Aorta (tissue), 5 donors: ENCODE data around the gene SEMA5B. TPM values are rescaled to one million over a fixed set of nuclear protein-coding genes. Genes with fewer than 3 reads are reported as not detected.

ENCODE experiments used
- ATAC-seq: fragments of 200-7000 bp; cut with Tn5 transposase; one replicate; pipeline ENCODE4 v1.9.1; 2022; ENCODE audit warnings: moderate library complexity; ENCODE audit not compliant: low FRiP score
- DNase-seq, 2 donors: peaks; one replicate each; pipeline ENCODE4 v3.0.0-alpha.2; 2020
- H3K27ac ChIP-seq, 2 donors: one replicate each; pipeline ENCODE4 v1.5.1; 2013; ENCODE audit warnings: low read length in 2 of 2, mild to moderate bottlenecking in 2 of 2, moderate library complexity in 2 of 2, control low read depth in 1 of 2, inconsistent platforms in 1 of 2, low read depth in 1 of 2
- H3K27me3 ChIP-seq, 2 donors: one replicate each; pipeline ENCODE4 v1.6.1; 2013; ENCODE audit warnings: control low read depth in 1 of 2, low read length in 1 of 2, mild to moderate bottlenecking in 1 of 2, moderate library complexity in 1 of 2; ENCODE audit not compliant: insufficient read depth in 2 of 2, control insufficient read depth in 1 of 2
- H3K36me3 ChIP-seq, 2 donors: one replicate each; pipeline ENCODE4 v1.6.1; 2013; ENCODE audit warnings: control low read depth in 1 of 2, low read length in 1 of 2, mild to moderate bottlenecking in 1 of 2; ENCODE audit not compliant: insufficient read depth in 2 of 2, control insufficient read depth in 1 of 2
- H3K4me1 ChIP-seq, 2 donors: one replicate each; pipeline ENCODE4 v1.6.1; 2013; ENCODE audit warnings: low read length in 2 of 2, control low read depth in 1 of 2, mild to moderate bottlenecking in 1 of 2, moderate library complexity in 1 of 2; ENCODE audit not compliant: insufficient read depth in 2 of 2, control insufficient read depth in 1 of 2
- H3K4me3 ChIP-seq, 2 donors: one replicate each; pipeline ENCODE4 v1.5.1; 2013; ENCODE audit warnings: low read length in 2 of 2, control low read depth in 1 of 2, mild to moderate bottlenecking in 1 of 2
- H3K9me3 ChIP-seq: one replicate; pipeline ENCODE4 v1.6.1; 2013; ENCODE audit warnings: mild to moderate bottlenecking, low read length; ENCODE audit not compliant: control insufficient read depth
- WGBS, 2 donors: extraction: QIAGEN DNeasy Blood & Tissue Kit; methylation state at CpG; one replicate each; pipeline ENCODE4 v1.1.7; 2013; 5-methylcytosine and 5-hydroxymethylcytosine counted together
- intact Hi-C, 2 donors: fragments of 100-400 bp; cut with DNase I; formaldehyde crosslinking; loops; one replicate each; pipeline versions ENCODE4 v1.14.2 to v1.15.0; 2022
- polyA plus RNA-seq, 2 donors: library from polyadenylated mRNA; stranded (reverse); fragments of 200-250 nt; gene quantifications; one replicate each; pipeline ENCODE4 v1.2.3, GENCODE V29; 2013
- total RNA-seq, 2 donors: library from RNA; stranded (reverse); fragmentation: NEBNext Ultra II Directional; extraction: Animal tissue kit (Norgen Biotek cat#: 25700); gene quantifications; one replicate each; pipeline ENCODE4 v1.2.1, GENCODE V29; 2021
- donor health status: healthy with polysubstance abuse.
- donor health status: Bipolar disorder and iron deficiency.
- donor health status: DM: no; HTN: no; CAD: no.
- donor health status: DM: no; HTN: no; CAD: no.
- donor health status: DM: yes; HTN: yes; CAD: no.

The SEMA5B gene
- total and polyA plus RNA-seq, 4 donors, result under 0.01 to 4.9 (median 0.92) TPM

- DNase-seq (no peak), ATAC-seq (no peak)
- H3K4me3 ChIP-seq, result no peak overlapping the region
- WGBS, 2 donors, result 71 to 76% methylated on average over 8 of the region's 8 CpGs
- no peak overlapping the region for H3K27ac ChIP-seq
- no peaks in the 10 kb centered on the region for H3K9me3 ChIP-seq
- H3K36me3 ChIP-seq, result no peaks in the 10 kb centered on the region
- H3K27me3 ChIP-seq, result no peaks in the 10 kb centered on the region
- peaks cover 0 to 9% of the 10 kb centered on the region in 2 donors for H3K4me1 ChIP-seq
- intact Hi-C loops, result no loop called here
These were observed 48.4 kb downstream of the SEMA5B start for GRCh38 chr3:122979211-122979610.

GRCh38 chr3:122978569-122978968, 49.0 kb downstream of the SEMA5B start:
- H3K27ac ChIP-seq, result peak overlapping the region in 1 of 2 donors; percentile 36
- 64 to 78% methylated on average over 6 of the region's 6 CpGs for WGBS, 2 donors
- no peaks in the 10 kb centered on the region for H3K27me3 ChIP-seq
- DNase-seq, result no peak
- no peaks in the 10 kb centered on the region for H3K9me3 ChIP-seq
- peaks cover 0 to 9% of the 10 kb centered on the region in 2 donors for H3K4me1 ChIP-seq
- intact Hi-C loops, result no loop called here
- H3K36me3 ChIP-seq, result no peaks in the 10 kb centered on the region
- no peak for ATAC-seq
- H3K4me3 ChIP-seq, result no peak overlapping the region

DNA sequence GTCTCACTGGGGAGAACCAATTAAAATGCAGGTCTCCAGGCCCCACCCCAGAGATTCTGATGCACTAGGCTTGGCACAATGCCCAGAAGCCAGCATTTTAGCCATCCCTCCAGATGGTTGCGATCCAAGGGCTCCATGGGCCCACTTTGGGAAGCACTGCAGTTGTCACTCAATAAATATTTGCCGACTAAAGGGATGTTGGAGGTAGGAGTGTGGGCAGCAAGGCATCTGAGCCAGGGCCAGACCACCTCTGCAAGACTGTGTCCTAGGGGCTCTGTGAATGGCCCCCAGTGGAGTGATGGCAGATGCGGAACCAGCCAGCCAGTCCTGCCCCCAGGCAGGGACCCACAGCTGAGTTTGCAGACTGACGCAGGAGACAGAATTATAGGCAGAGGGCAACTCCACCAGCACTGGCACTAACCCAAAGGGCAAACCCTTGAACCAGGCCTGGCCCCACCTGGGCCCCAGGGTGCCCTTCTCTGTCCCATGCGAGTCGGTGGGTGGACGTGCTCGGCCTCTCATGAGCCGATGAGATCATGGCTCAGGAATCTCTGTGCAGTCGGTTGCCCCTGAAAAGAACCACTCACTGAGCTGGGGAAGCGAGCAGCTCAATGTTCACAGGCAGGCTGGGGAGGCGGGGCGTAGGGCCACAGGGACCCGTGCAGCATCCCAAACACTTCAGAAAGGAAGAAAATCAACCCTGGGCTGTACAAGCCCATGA, 49.7 kb downstream of the SEMA5B start:
- peak; percentile 87 to 89 for DNase-seq
- 9 to 14% methylated on average over 14 of the region's 14 CpGs for WGBS, 2 donors
- Histone ChIP-seq H3K4me3 (no peak overlapping the region), H3K4me1 (peaks cover 0 to 9% of the 10 kb centered on the region in 2 donors), H3K9me3 (no peaks in the 10 kb centered on the region), H3K27me3 (no peaks in the 10 kb centered on the region), H3K27ac (peak overlapping the region in 1 of 2 donors; percentile 12), H3K36me3 (no peaks in the 10 kb centered on the region)
- ATAC-seq, result peak; percentile 54
- intact Hi-C loops, result no loop called here

DNA sequence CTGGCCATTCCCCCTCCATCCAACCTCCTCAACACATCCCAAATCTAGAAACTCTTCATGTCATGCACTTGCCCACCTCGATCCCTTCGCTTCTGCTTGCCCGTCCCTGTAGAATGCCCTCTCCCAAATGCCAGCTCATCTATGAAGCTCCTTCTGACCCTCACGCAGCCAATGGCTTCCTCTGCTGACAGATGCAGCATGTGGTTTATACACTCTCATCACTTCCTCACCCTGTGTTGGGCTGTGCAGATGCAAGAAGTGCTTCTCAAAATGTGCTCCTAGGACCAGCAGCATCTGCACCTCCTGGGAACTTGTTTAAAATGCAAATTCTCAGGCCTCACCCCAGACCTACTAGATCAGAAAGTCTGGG, 51.7 kb downstream of the SEMA5B start:
- no peak for DNase-seq
- Histone ChIP-seq H3K4me1 (peaks cover 0 to 9% of the 10 kb centered on the region in 2 donors), H3K9me3 (no peaks in the 10 kb centered on the region), H3K4me3 (no peak overlapping the region), H3K36me3 (no peaks in the 10 kb centered on the region), H3K27ac (peak overlapping the region in 1 of 2 donors; percentile 50), H3K27me3 (no peaks in the 10 kb centered on the region)
- intact Hi-C loops, result no loop called here
- ATAC-seq, result no peak
- 82 to 85% methylated on average over 4 of the region's 4 CpGs for WGBS, 2 donors

- H3K9me3 ChIP-seq, result no peaks in the 10 kb centered on the region
- peak overlapping the region in 1 of 2 donors; percentile 64 for H3K27ac ChIP-seq
- H3K27me3 ChIP-seq, result no peaks in the 10 kb centered on the region
- WGBS, 2 donors, result 13 to 23% methylated on average over 11 to 12 of the region's 12 CpGs
- intact Hi-C loops, result no loop called here
- H3K4me3 ChIP-seq, result no peak overlapping the region
- peak in 1 of 2 donors; percentile 83 for DNase-seq
- H3K4me1 ChIP-seq, result peaks cover 0 to 9% of the 10 kb centered on the region in 2 donors
- H3K36me3 ChIP-seq, result no peaks in the 10 kb centered on the region
- ATAC-seq, result peak; percentile 48
These were observed 52.2 kb downstream of the SEMA5B start for GRCh38 chr3:122975163-122975923.

DNA sequence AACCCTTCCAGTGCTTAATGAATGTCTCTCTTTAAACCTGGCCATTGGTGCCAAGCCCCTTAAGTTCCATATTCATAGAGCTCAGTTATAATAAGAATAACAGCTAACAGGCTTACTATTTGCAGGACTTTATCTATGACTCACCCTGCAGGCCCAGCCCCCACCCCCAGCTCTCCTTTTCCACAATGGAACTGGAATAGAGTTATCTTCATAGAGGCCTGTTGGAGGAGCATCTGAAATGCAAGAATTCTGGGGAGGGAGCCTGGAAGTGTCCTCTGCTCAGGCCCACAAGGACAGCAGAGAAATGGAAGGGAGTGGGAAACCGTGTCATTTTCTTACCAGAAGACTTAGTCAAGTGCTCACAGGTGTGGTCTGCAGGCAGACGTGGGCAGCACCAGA, 52.8 kb downstream of the SEMA5B start:
- DNase-seq (peak; percentile 81 to 86), ATAC-seq (peak; percentile 73)
- 16 to 17% methylated on average over 2 of the region's 2 CpGs for WGBS, 2 donors
- Histone ChIP-seq H3K27me3 (no peaks in the 10 kb centered on the region), H3K4me1 (peaks cover 0 to 8% of the 10 kb centered on the region in 2 donors), H3K9me3 (no peaks in the 10 kb centered on the region), H3K36me3 (no peaks in the 10 kb centered on the region), H3K4me3 (no peak overlapping the region), H3K27ac (peak overlapping the region in 1 of 2 donors; percentile 64)
- intact Hi-C loops, result no loop called here

DNA sequence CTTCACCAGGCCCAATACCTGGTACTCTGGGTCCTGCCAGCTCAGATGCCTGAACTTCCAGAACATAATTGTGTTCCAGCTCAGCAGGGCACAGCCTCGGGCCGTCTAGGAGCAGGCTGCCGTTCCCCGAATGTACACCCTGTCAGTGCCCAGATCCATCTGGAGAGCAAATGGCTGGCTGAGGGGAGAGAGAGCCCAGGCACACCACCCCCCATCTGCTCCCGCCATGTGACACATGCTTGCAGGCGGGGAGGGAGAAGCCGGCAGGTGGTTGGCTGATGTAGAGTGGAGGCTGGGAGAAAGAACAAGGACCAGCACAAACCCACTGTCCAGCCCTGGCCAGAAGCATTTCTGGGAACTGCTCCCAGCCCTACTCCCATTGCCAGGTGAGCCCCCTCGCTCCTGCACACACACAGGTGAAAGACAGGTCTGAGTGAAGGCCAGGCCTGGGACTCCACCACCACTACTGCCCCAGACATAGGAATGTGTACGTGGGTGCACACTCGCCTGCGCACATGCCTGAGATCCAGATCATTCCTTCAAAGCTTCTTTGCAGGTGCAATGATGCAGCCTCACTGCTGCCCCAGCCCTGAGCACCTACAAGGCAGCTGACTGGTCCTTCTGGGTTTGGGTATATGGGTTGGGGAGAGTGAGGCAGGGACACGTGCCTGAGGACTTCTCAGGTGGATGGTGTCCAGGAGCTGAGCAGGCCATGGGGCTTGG, 53.5 kb downstream of the SEMA5B start:
- peak in 1 of 2 donors; percentile 65 for DNase-seq
- Histone ChIP-seq H3K4me1 (peaks cover 0 to 4% of the 10 kb centered on the region in 2 donors), H3K27ac (peak overlapping the region in 1 of 2 donors; percentile 20), H3K36me3 (no peaks in the 10 kb centered on the region), H3K27me3 (no peaks in the 10 kb centered on the region), H3K9me3 (no peaks in the 10 kb centered on the region), H3K4me3 (no peak overlapping the region)
- no peak for ATAC-seq
- 34 to 42% methylated on average over 12 of the region's 12 CpGs for WGBS, 2 donors
- intact Hi-C loops, result no loop called here

- 83 to 98% methylated on average over 1 of the region's 1 CpG for WGBS, 2 donors
- no peaks in the 10 kb centered on the region for H3K4me1 ChIP-seq
- intact Hi-C loops, result no loop called here
- H3K4me3 ChIP-seq, result no peak overlapping the region
- H3K36me3 ChIP-seq, result no peaks in the 10 kb centered on the region
- DNase-seq, result no peak
- H3K27ac ChIP-seq, result no peak overlapping the region
- no peaks in the 10 kb centered on the region for H3K9me3 ChIP-seq
- ATAC-seq, result no peak
- H3K27me3 ChIP-seq, result no peaks in the 10 kb centered on the region
These were observed 55.4 kb downstream of the SEMA5B start for GRCh38 chr3:122972141-122972540.
